GM12891 (cell line): ENCODE results near the gene RRP1B.

ENCODE experiments used
- POLR2A ChIP-seq: IDR thresholded peaks from 2 replicates; pipeline ENCODE4 v1.6.1; 2011; ENCODE audit warnings: low read depth, low read length, control low read depth
- POLR2AphosphoS5 ChIP-seq: IDR thresholded peaks from 2 replicates; pipeline ENCODE4 v1.6.1; 2011; ENCODE audit warnings: low read depth, low read length, control low read depth

GRCh38 chr21:43624339-43624738, 35.0 kb upstream of the RRP1B start:
- TF ChIP-seq POLR2AphosphoS5 (no peak), POLR2A (no peak)
